Right lung (tissue), 5 donors: ENCODE measurements around the gene SH3GLB2. TPM values are rescaled to one million over a fixed set of nuclear protein-coding genes. Genes with fewer than 3 reads are reported as not detected.
"Not testable (repeated sequence)": the region's sequence is repeated elsewhere in the genome, so short reads cannot be mapped to it uniquely, and the experiment has no call there.

Source experiments
- DNase-seq, 2 donors: peaks; one replicate each; pipeline ENCODE4 v3.0.0-alpha.2; 2013
- polyA plus RNA-seq, 5 donors: library from polyadenylated mRNA; unstranded; fragments of 120-200 nt; gene quantifications; one replicate each; pipeline versions ENCODE4 v1.2.1 to v1.2.3, GENCODE V29; 2013; ENCODE audit warnings: inconsistent platforms in 1 of 5, low replicate concordance in 1 of 5; ENCODE audit not compliant: insufficient read length in 5 of 5, insufficient read depth in 1 of 5

Gene SH3GLB2
- polyA plus RNA-seq, 5 donors = 54.2 to 83.2 (median 67.8) TPM

DNA sequence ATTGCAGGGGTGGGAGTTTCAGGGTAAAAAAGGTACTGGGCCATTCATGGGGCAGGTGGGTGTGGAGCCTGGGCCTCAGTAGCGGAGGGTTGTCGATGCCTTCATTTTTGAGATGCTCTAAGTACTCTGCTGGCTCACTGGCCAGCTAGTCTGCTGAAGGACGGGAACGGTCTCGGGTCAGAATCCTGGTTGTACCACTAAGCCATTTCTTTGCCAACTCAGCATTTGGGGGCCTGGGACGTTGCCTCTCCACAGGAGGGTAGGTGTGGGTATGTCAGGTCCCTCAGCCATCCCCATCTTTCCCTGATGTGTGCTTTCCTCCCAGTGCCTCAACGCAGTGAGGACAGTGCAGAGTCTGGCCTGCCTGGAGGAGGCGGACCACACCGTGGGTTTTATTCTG lies 25.1 kb downstream of the SH3GLB2 start:
- DNase-seq = no peak

DNA sequence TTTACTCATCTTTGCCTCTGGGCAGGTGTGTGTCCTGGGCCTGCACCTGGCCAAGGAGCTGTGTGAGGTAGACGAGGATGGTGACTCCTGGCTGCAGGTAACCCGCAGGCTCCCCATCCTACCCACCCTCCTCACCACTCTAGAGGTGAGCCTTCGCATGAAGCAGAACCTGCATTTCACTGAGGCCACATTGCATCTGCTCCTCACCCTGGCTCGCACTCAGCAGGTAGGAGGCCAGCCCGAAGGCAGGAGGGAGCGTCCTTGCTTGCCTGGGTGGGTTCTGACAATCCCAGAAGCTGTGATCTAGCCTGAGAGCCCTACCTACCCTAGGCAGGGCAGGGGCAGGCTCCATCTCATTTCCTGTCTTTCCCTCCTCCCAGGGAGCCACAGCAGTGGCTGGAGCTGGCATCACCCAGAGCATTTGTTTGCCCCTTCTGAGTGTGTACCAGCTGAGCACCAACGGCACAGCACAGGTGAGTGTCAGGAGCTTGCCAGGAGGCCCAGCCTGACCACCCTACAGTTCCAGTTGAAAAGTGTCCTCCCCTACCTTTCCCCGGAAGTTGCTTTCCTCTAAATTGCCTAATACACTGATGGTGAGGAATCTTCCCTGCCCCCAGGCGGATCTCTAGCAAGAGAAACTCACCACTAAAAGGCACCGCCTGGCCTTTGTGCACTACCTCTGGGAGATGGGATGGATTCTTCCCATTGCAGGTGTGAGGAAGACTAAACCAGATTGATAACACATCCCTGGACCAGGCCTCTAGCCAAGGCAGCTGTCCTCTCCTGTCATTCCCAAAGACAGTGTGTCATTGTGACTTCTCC lies 26.4 kb downstream of the SH3GLB2 start:
- DNase-seq = no peak

GRCh38 chr9:128999581-129000206 lies 28.4 kb downstream of the SH3GLB2 start:
- no peak for DNase-seq

DNA sequence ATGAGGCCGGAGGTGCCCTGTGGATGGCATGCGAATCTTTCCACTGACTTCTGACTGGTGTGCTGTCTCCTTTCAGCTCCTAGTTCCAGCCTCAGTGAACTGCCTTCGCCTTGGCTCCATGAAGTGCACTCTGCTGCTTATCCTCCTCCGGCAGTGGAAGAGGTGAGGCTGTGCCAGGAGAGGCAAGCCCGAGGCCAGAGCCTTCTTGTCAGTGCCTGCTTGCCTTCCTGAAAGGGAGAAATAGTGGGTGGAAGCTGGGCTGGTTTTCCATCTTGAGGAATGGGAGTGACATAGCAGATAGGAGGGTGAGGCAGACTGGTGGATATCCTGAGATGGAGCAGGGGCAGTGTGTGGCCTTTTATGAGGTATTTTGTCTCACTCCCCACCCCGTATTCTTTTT lies 29.7 kb downstream of the SH3GLB2 start:
- no peak for DNase-seq

DNA sequence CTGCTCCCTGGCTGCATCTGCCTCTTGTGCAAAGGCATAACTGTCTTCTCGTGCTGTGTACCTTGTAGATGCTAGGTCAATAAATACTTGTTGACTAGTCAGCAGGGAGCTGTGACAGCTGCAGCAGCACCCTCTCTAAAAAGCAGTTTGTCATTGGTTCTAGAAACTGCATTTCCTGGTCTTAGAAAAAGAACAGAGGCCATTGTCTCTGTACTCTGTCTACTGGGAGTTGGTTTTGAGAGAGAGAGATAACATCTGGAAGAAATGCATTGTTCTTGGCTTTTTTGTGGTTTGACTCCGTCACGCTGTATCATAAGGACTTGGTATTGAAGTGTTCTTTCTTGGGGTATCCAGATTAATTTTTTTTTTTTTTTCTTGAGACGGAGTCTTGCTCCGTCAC lies 32.3 kb downstream of the SH3GLB2 start:
- DNase-seq = no peak

DNA sequence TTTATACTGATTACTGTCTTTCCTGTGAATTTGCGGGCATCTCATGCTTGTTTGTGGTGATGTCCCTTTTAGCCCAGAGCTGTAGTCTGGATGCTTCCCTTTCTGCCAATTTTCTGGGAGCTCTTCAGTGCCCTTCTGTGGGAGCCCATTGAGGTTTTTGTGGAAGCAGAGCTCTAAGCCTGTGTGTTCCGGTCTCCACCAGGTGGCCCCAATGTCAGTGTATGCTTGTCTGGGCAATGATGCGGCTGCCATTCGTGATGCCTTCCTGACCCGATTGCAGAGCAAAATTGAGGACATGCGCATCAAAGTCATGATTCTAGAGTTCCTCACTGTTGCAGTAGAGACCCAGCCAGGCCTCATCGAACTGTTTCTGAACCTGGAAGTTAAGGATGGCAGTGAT lies 35.1 kb downstream of the SH3GLB2 start:
- no peak for DNase-seq

DNA sequence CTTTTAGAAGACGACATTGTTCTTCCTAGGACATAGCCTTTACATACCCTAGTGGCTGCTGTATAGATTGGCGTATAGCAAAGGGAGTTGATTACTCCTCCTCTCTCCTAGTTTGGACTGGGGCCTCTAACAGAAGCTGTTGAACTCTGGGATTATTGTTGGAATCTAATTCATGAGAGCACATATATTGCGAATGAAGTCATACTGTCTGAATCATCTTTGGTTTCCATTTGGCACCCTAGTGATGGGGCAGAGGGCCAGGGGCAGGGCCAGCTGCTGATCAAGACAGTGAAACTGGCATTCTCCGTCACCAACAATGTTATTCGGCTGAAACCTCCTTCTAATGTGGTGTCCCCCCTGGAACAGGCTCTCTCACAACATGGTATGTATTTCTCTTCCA lies 40.3 kb downstream of the SH3GLB2 start:
- no peak for DNase-seq

DNA sequence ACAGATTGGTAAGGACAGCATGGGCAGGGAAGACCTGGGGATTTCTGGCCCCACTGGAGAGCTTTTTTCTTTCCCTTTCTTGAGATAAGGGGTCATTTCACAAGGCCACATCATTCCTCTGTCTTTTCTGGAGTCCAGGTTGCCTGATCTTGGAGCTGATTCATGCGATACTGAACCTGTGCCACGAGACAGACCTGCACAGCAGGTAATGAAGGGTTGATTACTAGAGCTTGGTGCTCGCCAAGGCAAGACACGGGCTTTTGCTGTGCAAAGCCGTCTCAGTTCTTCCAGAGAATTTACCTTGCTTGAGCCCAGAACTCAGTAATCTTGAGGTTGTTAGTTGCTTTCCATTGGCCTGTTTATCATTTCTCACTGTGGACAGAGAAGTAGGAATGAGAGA lies 41.5 kb downstream of the SH3GLB2 start:
- no peak for DNase-seq

DNA sequence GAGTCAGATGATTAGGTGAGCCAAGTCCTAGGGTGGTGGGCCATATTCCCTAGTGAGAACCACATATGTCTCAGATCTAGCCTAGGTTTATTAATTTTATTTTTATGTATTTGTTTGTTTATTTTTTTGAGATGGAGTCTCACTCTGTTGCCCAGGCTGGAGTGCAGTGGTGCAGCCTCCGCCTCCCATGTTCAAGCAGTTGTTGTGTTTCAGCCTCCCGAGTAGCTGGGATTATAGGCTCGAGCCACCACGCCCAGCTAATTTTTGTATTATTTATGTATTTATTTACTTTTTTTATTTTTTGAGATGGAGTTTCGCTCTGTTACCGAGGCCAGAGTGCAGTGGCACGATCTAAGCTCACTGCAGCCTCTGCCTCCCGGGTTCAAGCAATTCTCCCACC lies 44.6 kb downstream of the SH3GLB2 start:
- DNase-seq = no peak

- no peak for DNase-seq
These were observed 49.0 kb downstream of the SH3GLB2 start for GRCh38 chr9:128979111-128979510.

DNA sequence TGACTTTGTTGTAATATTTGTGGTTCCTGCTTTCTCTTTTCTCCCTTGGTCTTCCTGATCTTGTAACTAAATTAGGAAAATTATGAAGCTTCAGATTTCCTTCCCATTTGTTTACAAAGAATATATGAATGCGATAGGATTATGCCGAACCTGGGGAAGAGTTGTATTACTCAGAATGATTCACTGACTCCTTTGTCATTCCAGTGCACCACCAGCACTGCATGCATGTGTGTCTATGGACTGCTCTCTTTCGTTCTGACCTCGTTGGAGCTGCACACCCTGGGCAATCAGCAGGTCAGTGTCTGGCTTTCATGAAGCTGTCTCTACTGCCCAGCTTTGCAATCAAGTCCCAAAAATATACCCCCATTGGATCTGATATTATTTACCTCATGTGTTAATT lies 55.2 kb downstream of the SH3GLB2 start:
- DNase-seq = no peak

DNA sequence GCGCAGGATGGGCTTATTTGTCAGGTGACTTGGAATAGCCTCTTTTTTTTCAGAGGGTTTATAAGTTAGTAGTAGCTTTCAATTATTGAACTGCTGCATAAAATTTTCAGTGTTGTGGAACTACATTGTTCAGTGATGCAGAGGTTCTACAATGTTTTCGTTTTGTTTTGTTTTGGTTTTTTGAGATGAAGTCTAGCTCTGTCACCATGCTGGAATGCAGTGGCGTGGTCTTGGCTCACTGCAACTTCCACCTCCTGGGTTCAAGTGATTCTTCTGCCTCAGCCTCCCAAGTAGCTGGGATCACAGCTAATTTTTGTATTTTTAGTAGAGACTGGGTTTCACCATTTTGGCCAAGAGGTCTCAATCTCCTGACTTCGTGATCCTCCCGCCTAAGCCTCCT lies 58.6 kb downstream of the SH3GLB2 start:
- DNase-seq = no peak

GRCh38 chr9:128961403-128961802 lies 66.7 kb downstream of the SH3GLB2 start:
- DNase-seq = not testable (repeated sequence)

Other genes starting within 250 kb of the SH3GLB2 start
- gene TBC1D13, start 241.1 kb downstream of the SH3GLB2 start, polyA plus RNA-seq = 10 to 100 TPM; 20.5 to 30.0 (median 26.3) TPM
- gene ENDOG, start 209.8 kb downstream of the SH3GLB2 start, polyA plus RNA-seq = 10 to 100 TPM in 1 of 5 donors, 1 to 10 TPM in 4; 2.7 to 12.8 (median 4.9) TPM
- 10 to 100 TPM; 23.3 to 48.0 (median 33.9) TPM for gene SPOUT1, start 198.5 kb downstream of the SH3GLB2 start, polyA plus RNA-seq
- 10 to 100 TPM in 1 of 5 donors, 1 to 10 TPM in 4; 6.6 to 10.1 (median 7.9) TPM for gene KYAT1, start 146.4 kb downstream of the SH3GLB2 start, polyA plus RNA-seq
- 10 to 100 TPM; 23.2 to 30.0 (median 26.5) TPM for gene LRRC8A, start 146.2 kb downstream of the SH3GLB2 start, polyA plus RNA-seq
- 10 to 100 TPM; 33.0 to 48.7 (median 41.8) TPM for gene PHYHD1, start 107.3 kb downstream of the SH3GLB2 start, polyA plus RNA-seq
- 10 to 100 TPM in 3 of 5 donors, 1 to 10 TPM in 2; 8.8 to 13.4 (median 10.9) TPM for gene DOLK, start 80.7 kb downstream of the SH3GLB2 start, polyA plus RNA-seq
- gene NUP188, start 80.6 kb downstream of the SH3GLB2 start, polyA plus RNA-seq = 10 to 100 TPM; 48.7 to 66.7 (median 51.0) TPM
- gene MIGA2, start 8.3 kb upstream of the SH3GLB2 start, polyA plus RNA-seq = 10 to 100 TPM; 11.7 to 22.0 (median 18.9) TPM
- 10 to 100 TPM; 13.2 to 18.4 (median 14.7) TPM for gene DOLPP1, start 52.8 kb upstream of the SH3GLB2 start, polyA plus RNA-seq
- 10 to 100 TPM; 19.3 to 31.8 (median 22.0) TPM for gene CRAT, start 82.5 kb upstream of the SH3GLB2 start, polyA plus RNA-seq
- gene PTPA, start 83.1 kb upstream of the SH3GLB2 start, polyA plus RNA-seq = 100 to 1,000 TPM; 118 to 167 (median 126) TPM
- gene IER5L, start 149.9 kb upstream of the SH3GLB2 start, polyA plus RNA-seq = 10 to 100 TPM in 1 of 5 donors, 1 to 10 TPM in 4; 5.2 to 13.5 (median 8.0) TPM